GM18505 (cell line): ENCODE measurements around the gene SLAMF7.

Source experiments
- ATAC-seq: cut with Tn5 transposase; IDR thresholded peaks from one replicate; pipeline ENCODE4 v1.9.1; 2021; ENCODE audit not compliant: unreplicated experiment
- POLR2A ChIP-seq: IDR thresholded peaks from 4 replicates; pipeline ENCODE4 v1.6.1; 2011; ENCODE audit warnings: borderline replicate concordance; ENCODE audit not compliant: insufficient read depth, insufficient read length; ENCODE audit errors: extremely low read depth

The SLAMF7 gene

DNA sequence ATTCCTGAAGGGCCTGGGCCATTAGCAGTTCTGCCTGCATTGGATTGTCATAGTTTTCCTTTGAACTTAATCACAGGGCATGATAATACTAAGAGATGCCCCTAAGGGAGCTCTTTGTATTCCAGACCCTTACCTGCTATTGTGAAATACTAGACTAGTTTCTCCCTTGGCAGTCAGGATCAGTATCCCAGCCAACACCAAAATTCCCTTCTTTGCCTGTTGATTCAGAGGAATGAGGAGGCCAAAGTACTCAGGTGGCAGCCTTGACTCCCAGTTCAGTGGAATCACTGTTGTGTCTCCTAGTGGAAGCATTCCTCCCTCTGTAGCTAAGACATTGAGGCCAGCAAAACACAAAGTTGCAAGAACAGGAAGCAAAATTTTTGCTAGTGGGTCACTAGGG lies 20.7 kb downstream of the SLAMF7 start:
- no peak for ATAC-seq
- TF ChIP-seq POLR2A: no peak

DNA sequence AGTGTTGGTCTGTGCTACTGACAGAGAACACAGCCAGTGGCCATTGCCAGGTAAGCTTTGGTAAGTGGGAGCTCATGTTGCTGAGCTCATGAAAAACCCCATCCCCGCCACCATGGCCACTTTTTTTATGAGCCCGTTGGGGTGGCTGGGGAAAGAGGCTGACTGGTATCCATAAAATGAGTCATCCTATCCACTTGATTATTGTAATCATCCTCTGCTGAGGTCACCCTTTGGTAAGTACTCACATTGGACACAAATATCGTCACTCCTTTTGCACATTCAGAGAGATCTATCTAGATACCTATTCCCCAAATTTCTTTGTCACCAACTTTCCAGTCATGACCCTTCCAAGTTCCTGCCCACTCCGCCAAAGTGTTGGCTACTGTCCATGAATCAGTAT lies 22.0 kb downstream of the SLAMF7 start:
- TF ChIP-seq POLR2A: no peak
- no peak for ATAC-seq

DNA sequence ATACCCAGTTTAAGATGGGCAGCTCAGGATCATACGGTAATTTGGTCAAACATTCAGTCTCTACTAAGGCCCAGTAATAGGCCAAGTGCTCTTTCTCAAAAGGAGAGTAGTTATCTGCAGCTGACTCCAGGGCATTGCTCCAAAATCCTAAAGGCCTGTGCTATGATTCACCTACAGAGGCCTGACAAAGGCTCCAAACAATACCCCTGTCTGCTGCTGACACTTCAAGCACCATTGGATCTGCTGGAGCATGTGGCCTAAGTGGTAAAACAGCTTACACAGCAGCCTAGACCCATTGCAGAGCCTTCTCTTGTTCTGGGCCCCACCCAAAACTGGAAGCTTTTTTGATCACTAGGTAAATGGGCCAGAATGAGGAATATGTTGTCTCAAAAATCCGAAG lies 22.8 kb downstream of the SLAMF7 start:
- no peak for ATAC-seq
- TF ChIP-seq POLR2A: no peak

DNA sequence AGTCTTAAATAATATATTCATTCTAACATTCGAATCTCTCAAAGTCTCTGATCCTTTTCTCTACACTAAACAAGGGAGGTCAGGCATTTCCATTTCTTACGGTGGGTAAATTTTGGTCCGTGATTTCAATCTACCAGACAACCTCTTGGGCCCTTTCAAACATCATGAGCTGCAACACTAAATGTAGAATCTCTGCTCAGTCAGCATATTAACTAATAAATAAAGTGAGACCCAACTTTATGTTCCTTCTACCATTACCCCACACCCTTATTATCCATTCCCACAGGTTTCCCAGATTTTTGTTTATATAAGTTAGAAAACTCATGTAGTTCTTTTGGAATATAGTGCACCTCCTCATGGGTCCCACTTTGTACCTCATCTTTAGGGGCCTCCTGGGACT lies 24.9 kb downstream of the SLAMF7 start:
- TF ChIP-seq POLR2A: no peak
- no peak for ATAC-seq

DNA sequence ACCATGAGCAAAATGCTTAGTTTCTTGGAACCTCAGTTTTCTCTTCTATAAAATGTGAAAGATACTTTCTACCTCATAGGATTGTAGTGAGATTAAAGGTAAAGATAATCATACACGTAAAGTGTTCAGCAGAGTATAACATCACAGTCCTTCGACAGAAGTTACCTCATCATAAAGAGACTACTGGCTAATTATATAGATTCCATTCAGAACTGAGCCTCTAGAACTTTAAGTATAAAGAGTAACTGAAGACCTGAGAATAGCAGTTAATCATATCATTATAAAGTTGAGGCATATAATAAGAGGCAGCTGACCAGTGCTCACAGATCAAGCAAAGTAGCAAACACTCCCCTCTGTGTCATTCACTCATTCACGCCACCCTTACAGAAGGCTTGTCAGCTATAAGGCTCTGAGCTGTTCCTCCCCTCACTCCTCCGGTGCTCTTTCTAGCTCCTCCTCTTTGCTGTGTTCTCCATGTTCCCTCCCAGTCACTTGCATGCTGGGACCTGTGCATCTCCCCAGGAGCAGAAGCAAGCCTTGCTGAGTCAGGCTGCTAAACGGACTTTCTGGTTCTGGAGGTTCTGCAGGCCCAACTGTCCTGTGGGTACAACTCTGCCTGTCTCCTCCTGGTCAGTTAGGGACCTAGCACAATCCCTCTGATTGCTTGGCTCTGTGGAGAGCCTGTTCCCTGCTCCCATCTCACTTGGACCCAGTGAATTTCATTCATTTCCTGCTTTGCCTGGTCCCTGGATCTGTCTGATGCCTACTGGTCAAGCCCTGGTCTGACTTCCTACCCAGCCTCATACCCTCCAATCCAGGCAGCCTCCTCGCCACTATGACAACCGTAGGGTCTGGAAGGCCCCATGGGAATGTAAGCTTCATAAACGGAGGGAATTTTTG lies 28.6 kb downstream of the SLAMF7 start:
- peak; percentile 40 for ATAC-seq
- peak; percentile 48 for TF ChIP-seq POLR2A

DNA sequence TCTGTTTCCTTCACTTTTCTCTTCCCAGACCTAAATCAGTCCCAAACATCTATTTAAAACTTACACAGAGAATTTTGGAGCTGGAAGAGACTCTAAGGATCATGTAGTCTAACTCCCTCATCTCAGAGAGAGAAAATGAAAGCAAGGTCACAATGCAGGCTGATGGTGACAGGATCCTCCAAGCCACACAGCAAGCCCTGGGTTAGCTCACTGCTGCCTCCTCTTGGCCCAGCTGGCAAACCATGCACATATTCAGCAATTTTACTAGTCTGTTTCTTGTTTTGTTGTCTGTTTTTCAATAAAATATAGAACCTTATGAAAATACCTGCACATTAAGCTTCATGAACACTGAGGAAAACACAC lies 29.2 kb downstream of the SLAMF7 start:
- peak; percentile 63 for ATAC-seq
- no peak for TF ChIP-seq POLR2A

DNA sequence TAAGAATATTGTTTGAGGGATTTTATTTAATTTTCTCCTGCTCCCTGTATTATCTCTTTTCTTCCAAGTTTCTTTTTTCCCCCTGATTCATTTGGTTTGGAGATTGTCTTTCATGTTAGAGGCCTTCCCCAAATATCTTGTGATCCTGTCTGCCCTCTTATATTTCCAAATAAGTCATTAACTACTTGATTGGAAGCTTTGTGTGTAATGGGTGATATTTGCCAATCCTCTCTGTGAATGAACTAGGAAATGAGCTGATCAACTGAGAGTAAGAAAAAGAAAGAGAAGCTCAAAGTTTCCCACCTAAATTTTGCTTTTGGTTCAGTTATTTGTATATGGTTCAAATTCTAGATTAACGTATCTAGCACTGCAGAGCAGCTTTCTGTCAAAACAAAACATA lies 33.3 kb downstream of the SLAMF7 start:
- no peak for ATAC-seq
- no peak for TF ChIP-seq POLR2A

DNA sequence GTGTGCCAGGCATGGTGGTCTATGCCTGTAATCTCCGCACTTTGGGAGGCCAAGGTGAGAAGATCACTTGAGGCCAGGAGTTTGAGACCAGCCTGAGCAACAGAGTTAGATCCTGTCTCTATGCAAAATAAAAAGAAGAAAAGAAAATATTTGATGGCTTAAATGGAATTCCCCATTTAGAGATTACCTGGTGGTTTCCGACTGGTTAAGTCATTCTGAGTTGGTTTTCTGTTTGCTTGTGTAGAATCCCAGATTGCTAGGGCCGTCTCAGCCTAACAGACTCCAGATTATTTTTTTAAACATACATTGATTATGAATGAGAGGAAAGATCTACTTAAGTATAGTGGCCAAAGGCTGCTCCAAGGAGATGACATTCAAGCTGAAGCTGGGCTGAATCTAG lies 34.0 kb downstream of the SLAMF7 start:
- no peak for ATAC-seq
- no peak for TF ChIP-seq POLR2A

DNA sequence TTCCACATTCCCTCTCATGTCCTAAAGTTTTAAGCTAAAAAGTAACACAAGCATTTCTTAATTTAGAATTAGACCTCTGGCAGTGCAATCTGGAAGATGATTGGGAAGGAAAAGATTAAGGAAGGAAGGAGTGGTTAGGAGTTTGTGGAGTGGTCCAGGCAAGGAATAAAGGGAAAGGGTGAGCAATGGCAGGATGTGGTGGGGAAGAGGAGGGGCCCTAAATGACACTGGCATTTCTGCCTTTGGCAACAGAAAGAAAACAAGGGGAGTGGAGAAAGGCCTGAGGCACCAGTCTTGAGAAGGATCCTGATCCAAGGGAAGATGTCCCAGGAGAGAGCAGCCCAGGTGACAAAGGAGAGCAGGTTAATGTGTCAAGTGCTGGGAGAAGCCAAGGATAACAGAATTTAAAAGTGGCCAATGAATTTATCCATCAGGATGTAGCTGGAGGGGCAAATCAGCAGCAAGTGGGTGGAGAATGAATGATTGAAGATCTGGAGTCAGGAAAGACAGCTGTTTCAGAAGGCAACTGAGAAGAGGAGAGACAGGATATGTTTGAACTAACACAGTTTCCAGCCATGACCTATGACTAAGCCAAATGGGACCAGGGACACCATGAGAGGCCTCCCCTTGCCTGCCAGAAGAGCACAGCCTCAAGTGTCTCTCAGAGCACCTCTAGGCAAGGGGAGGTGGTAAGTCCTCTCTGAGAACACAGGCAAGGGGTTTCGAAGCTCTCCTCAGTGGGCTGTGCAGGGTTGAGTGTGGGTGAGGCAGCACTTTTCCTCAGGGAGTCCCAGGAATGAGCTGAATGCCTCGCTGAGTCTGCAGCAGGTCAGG lies 36.1 kb downstream of the SLAMF7 start:
- ATAC-seq: no peak
- no peak for TF ChIP-seq POLR2A

DNA sequence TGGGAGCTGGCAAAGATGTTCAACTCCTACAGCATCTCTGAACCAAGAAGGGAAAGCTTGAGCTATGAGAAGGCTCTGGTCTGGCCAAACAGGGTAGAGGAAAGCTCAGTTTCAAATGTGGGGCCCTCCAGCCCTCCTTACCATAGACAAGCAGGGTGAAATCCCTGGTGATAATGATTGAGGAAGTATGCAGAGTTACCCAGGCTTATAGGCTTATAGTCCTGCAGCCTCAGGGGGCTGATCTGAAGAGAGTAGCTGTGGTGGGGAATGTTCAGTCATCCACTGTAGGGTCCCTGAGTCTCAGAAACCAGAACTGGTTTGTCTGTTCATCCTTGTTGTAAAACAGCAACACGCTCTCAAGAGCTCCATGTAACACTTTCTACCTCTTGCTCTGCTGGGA lies 37.1 kb downstream of the SLAMF7 start:
- no peak for TF ChIP-seq POLR2A
- no peak for ATAC-seq

DNA sequence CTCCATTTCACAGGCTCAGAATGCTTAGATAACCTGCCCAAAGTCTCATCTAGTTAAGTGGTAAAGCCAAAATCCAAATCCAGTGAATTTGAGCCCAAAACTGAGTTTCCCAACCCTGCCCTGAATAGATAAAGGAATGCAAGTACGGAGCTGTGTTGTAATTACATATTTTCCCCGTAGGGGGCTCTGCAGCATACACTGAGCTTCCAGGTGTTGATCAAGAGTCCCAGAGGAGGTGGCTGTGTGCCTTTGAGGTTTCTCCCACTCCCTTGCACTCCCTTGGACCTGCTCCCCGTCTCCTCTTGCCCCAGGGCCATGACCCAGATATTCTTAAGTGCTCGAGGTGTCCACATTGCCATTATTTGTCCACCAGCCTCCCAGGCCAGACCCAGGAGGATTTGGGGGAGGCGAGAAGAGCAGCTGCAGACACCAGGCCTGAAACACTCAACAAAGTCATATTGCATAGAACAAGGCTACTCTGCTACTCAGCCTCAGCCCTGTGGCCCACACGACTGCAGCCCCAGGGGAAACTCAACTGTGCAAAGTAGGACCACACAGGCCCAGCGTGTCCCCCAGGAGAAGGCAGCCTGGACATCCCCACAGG lies 38.5 kb downstream of the SLAMF7 start:
- no peak for ATAC-seq

DNA sequence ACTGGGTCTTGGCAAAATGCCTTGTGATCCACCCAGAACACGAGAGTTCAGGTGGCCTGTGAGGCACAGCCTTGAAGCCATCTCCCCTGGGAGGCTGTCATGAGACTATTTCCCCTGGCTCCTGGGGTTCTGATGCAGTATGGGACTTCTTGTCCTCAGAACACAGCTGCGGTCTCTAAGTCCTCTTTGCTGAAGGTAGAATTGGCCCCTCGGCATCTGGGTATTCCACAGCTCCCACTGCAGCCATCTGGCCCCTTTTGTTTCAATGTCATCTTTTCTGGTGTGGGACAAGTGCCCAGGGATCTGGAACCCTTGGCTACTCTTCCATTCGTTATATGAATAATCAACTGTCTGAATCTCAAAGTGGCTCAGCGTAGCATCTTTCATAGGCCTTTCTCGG lies 39.9 kb downstream of the SLAMF7 start:
- no peak for ATAC-seq
- TF ChIP-seq POLR2A: no peak

More for the DNA sequence above, 38.5 kb downstream of the SLAMF7 start:
- no peak for TF ChIP-seq POLR2A

DNA sequence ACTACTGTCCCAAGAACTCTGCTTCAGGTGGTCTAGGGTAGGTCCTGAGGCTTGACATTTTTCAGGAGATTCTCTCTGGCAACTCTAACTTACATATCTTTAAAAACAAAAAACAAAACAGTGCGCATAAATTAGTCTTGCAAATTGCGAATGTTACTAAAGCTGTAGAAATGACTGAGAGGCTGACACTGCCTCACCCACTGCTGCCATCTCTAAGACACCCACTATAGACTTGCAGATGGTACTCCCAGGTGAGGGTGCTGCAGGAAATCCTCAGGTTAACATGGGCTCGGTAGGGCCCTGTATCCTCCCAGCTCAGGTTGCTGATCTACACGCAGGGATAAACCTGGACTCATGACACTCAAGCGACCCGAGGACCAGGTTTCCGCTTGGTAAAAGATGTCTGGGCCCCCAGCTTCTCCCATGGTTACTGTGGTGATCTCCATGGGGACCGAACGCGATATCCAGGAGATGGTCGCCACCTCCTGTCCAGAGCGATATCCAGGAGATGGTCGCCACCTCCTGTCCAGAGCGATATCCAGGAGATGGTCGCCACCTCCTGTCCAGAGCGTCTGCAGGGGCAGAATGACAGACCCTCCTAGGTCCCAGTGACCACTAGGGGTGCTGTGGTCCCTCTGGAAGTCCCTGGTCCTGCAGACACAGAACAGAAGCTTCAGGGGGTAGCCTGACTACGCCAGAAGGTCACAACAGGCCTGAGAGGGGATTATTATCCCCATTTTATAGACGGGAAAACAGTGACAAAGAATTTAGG lies 40.8 kb downstream of the SLAMF7 start:
- no peak for ATAC-seq
- TF ChIP-seq POLR2A: no peak
